Mammary microvascular endothelial cell (primary cell): Measurements from ENCODE around the gene LAMTOR3. TPM values are rescaled to one million over a fixed set of nuclear protein-coding genes. Genes with fewer than 3 reads are reported as not detected.

ENCODE experiments used
- total RNA-seq: library from RNA; depleted of rRNA; stranded (reverse); fragments of >200 nt; gene quantifications from 2 replicates; pipeline ENCODE4 v1.2.3, GENCODE V29; 2015

The LAMTOR3 gene
- 34.8 and 36.0 TPM in 2 replicates for total RNA-seq

GRCh38 chr4:99894161-99894997, at the start of gene LAMTOR3:
TSS of gene LAMTOR3 (minus strand) at chr4:99894427. CDS start at chr4:99893963, 464 bp downstream.

Other genes starting within 250 kb of the LAMTOR3 start
- under 0.01 TPM in 2 replicates for gene C4orf54, start 236.6 kb downstream of the LAMTOR3 start, total RNA-seq
- gene DAPP1, start 77.6 kb downstream of the LAMTOR3 start, total RNA-seq, result not detected in 2 replicates
- gene DNAJB14, start 52.2 kb upstream of the LAMTOR3 start, total RNA-seq, result 18.5 and 28.6 TPM in 2 replicates
- gene H2AZ1, start 55.8 kb upstream of the LAMTOR3 start, total RNA-seq, result 825 and 878 TPM in 2 replicates